Measurements from ENCODE around the gene G6PD. TPM values are rescaled to one million over a fixed set of nuclear protein-coding genes. Genes with fewer than 3 reads are reported as not detected.
"Not testable (repeated sequence)": the region's sequence is repeated elsewhere in the genome, so short reads cannot be mapped to it uniquely, and the experiment has no call there.

G6PD gene
- total RNA-seq, 2 donors from 2014 or later = 46.9 to 47.3 TPM

GRCh38 chrX:154502098-154502497 lies 44.5 kb downstream of the G6PD start:
- DNase-seq (no peak), ATAC-seq (replicated peaks in 1 of 2) (no peak)
- no peak overlapping the region for H3K4me3 Mint-ChIP-seq
- H3K9me3 Mint-ChIP-seq = no peaks in the 10 kb centered on the region
- no peak overlapping the region for H3K27ac Mint-ChIP-seq
- no peaks in the 10 kb centered on the region for H3K36me3 Mint-ChIP-seq (ENCODE audit: insufficient read depth in 2 of 2)
- peaks cover 7% of the 10 kb centered on the region for H3K27me3 Mint-ChIP-seq (ENCODE audit: low read depth)
- no peaks in the 10 kb centered on the region for H3K4me1 Mint-ChIP-seq (ENCODE audit: low read depth)

- not testable (repeated sequence) for H3K4me3 Mint-ChIP-seq; H3K9me3 Mint-ChIP-seq; H3K27me3 Mint-ChIP-seq (ENCODE audit: low read depth); H3K4me1 Mint-ChIP-seq (ENCODE audit: low read depth); H3K36me3 Mint-ChIP-seq (ENCODE audit: insufficient read depth in 2 of 2); ATAC-seq (replicated peaks in 1 of 2); H3K27ac Mint-ChIP-seq; DNase-seq
Observed at GRCh38 chrX:154501423-154501822, 45.2 kb downstream of the G6PD start.

- not testable (repeated sequence) for DNase-seq; H3K4me3 Mint-ChIP-seq; ATAC-seq (replicated peaks in 1 of 2); H3K9me3 Mint-ChIP-seq; H3K36me3 Mint-ChIP-seq (ENCODE audit: insufficient read depth in 2 of 2); H3K27ac Mint-ChIP-seq; H3K4me1 Mint-ChIP-seq (ENCODE audit: low read depth); H3K27me3 Mint-ChIP-seq (ENCODE audit: low read depth)
Observed at GRCh38 chrX:154496591-154497137, 50.0 kb downstream of the G6PD start.

GRCh38 chrX:154495472-154495922 lies 51.1 kb downstream of the G6PD start:
- Mint-ChIP-seq H3K9me3 (no peaks in the 10 kb centered on the region), H3K27me3 (ENCODE audit: low read depth) (peaks cover 7% of the 10 kb centered on the region), H3K27ac (no peak overlapping the region), H3K4me1 (ENCODE audit: low read depth) (no peaks in the 10 kb centered on the region), H3K36me3 (ENCODE audit: insufficient read depth in 2 of 2) (no peaks in the 10 kb centered on the region), H3K4me3 (no peak overlapping the region)
- no peak for DNase-seq
- ATAC-seq (replicated peaks in 1 of 2) = no peak

GRCh38 chrX:154494715-154495114 lies 51.9 kb downstream of the G6PD start:
- Mint-ChIP-seq H3K4me3 (no peak overlapping the region), H3K27me3 (ENCODE audit: low read depth) (peaks cover 7% of the 10 kb centered on the region), H3K27ac (no peak overlapping the region), H3K4me1 (ENCODE audit: low read depth) (peaks cover 2% of the 10 kb centered on the region), H3K36me3 (ENCODE audit: insufficient read depth in 2 of 2) (peaks cover 0 to 2% of the 10 kb centered on the region in 2 donors), H3K9me3 (no peaks in the 10 kb centered on the region)
- no peak for ATAC-seq (replicated peaks in 1 of 2)
- DNase-seq = no peak

- Mint-ChIP-seq H3K4me1 (ENCODE audit: low read depth) (peaks cover 15% of the 10 kb centered on the region), H3K27me3 (ENCODE audit: low read depth) (no peaks in the 10 kb centered on the region), H3K9me3 (no peaks in the 10 kb centered on the region), H3K4me3 (peak within 1 kb of the TSS; percentile 90 to 95), H3K27ac (peak within 1 kb of the TSS; percentile 95), H3K36me3 (ENCODE audit: insufficient read depth in 2 of 2) (peaks cover 0 to 10% of the 10 kb centered on the region in 2 donors)
- DNase-seq = peak; percentile 90 to 91
- peak; percentile 89 to 91 for ATAC-seq (replicated peaks in 1 of 2)
Observed at GRCh38 chrX:154490414-154491083, 56.1 kb downstream of the G6PD start, which contains the start of gene SLC10A3. TSS of gene SLC10A3 (minus strand) at chrX:154490629. CDS start at chrX:154488940, 1,689 bp downstream.

- no peaks in the 10 kb centered on the region for H3K27me3 Mint-ChIP-seq (ENCODE audit: low read depth)
- no peaks in the 10 kb centered on the region for H3K9me3 Mint-ChIP-seq
- peaks cover 15% of the 10 kb centered on the region for H3K4me1 Mint-ChIP-seq (ENCODE audit: low read depth)
- H3K36me3 Mint-ChIP-seq (ENCODE audit: insufficient read depth in 2 of 2) = peaks cover 0 to 10% of the 10 kb centered on the region in 2 donors
- peak; percentile 25 to 32 for ATAC-seq (replicated peaks in 1 of 2)
- H3K4me3 Mint-ChIP-seq = peak overlapping the region; percentile 90 to 95
- H3K27ac Mint-ChIP-seq = peak overlapping the region; percentile 81
- DNase-seq = peak; percentile 44 to 46
Observed at GRCh38 chrX:154490021-154490413, 56.6 kb downstream of the G6PD start.

- DNase-seq (no peak), ATAC-seq (replicated peaks in 1 of 2) (no peak)
- no peaks in the 10 kb centered on the region for H3K9me3 Mint-ChIP-seq
- no peaks in the 10 kb centered on the region for H3K27me3 Mint-ChIP-seq (ENCODE audit: low read depth)
- peaks cover 15% of the 10 kb centered on the region for H3K4me1 Mint-ChIP-seq (ENCODE audit: low read depth)
- H3K27ac Mint-ChIP-seq = no peak overlapping the region
- peak overlapping the region; percentile 90 to 95 for H3K4me3 Mint-ChIP-seq
- H3K36me3 Mint-ChIP-seq (ENCODE audit: insufficient read depth in 2 of 2) = peaks cover 0 to 10% of the 10 kb centered on the region in 2 donors
Observed at GRCh38 chrX:154489182-154489581, 57.5 kb downstream of the G6PD start.

GRCh38 chrX:154488336-154489075 lies 58.1 kb downstream of the G6PD start:
- Mint-ChIP-seq H3K9me3 (no peaks in the 10 kb centered on the region), H3K4me1 (ENCODE audit: low read depth) (peaks cover 15% of the 10 kb centered on the region), H3K4me3 (peak overlapping the region; percentile 15 to 36), H3K36me3 (ENCODE audit: insufficient read depth in 2 of 2) (peaks cover 0 to 10% of the 10 kb centered on the region in 2 donors), H3K27ac (peak overlapping the region; percentile 3), H3K27me3 (ENCODE audit: low read depth) (no peaks in the 10 kb centered on the region)
- DNase-seq (no peak), ATAC-seq (replicated peaks in 1 of 2) (no peak)

- H3K4me1 Mint-ChIP-seq (ENCODE audit: low read depth) = peaks cover 15% of the 10 kb centered on the region
- H3K27me3 Mint-ChIP-seq (ENCODE audit: low read depth) = no peaks in the 10 kb centered on the region
- ATAC-seq (replicated peaks in 1 of 2) = no peak
- H3K36me3 Mint-ChIP-seq (ENCODE audit: insufficient read depth in 2 of 2) = peaks cover 0 to 10% of the 10 kb centered on the region in 2 donors
- H3K9me3 Mint-ChIP-seq = no peaks in the 10 kb centered on the region
- DNase-seq = no peak
- H3K27ac Mint-ChIP-seq = peak overlapping the region; percentile 3
- peak overlapping the region; percentile 85 to 86 for H3K4me3 Mint-ChIP-seq
Observed at GRCh38 chrX:154487518-154488290, 58.9 kb downstream of the G6PD start.

GRCh38 chrX:154486396-154487207 lies 60.0 kb downstream of the G6PD start, which contains the start of gene UBL4A:
TSS of gene UBL4A (minus strand) at chrX:154486615. CDS start at chrX:154486584, 31 bp downstream.
- Mint-ChIP-seq H3K9me3 (no peaks in the 10 kb centered on the region), H3K4me1 (ENCODE audit: low read depth) (peaks cover 15% of the 10 kb centered on the region), H3K27ac (peak within 1 kb of the TSS; percentile 68)

GRCh38 chrX:154486052-154486395 lies 60.6 kb downstream of the G6PD start:
- ATAC-seq (replicated peaks in 1 of 2) (peak; percentile 6 to 16), DNase-seq (peak; percentile 45 to 56)
- H3K4me1 Mint-ChIP-seq (ENCODE audit: low read depth) = peaks cover 15% of the 10 kb centered on the region
- no peaks in the 10 kb centered on the region for H3K9me3 Mint-ChIP-seq
- H3K4me3 Mint-ChIP-seq = peak overlapping the region; percentile 66 to 68
- no peaks in the 10 kb centered on the region for H3K27me3 Mint-ChIP-seq (ENCODE audit: low read depth)
- no peak overlapping the region for H3K27ac Mint-ChIP-seq
- H3K36me3 Mint-ChIP-seq (ENCODE audit: insufficient read depth in 2 of 2) = peaks cover 0 to 10% of the 10 kb centered on the region in 2 donors

More at GRCh38 chrX:154486396-154487207, 60.0 kb downstream of the G6PD start, which contains the start of gene UBL4A:
- ATAC-seq (replicated peaks in 1 of 2) = peak; percentile 26 to 32
- Mint-ChIP-seq H3K27me3 (ENCODE audit: low read depth) (no peaks in the 10 kb centered on the region), H3K4me3 (peak within 1 kb of the TSS; percentile 85 to 86), H3K36me3 (ENCODE audit: insufficient read depth in 2 of 2) (peaks cover 0 to 10% of the 10 kb centered on the region in 2 donors)
- peak; percentile 61 to 72 for DNase-seq

Data from activated T-cell treated with anti-CD3 and anti-CD28 coated beads, Interleukin-2, amount 50 U/mL, for 72 hours (primary cell).